Lower leg skin (tissue), 4 donors: ENCODE results near the gene TNIK. TPM values are rescaled to one million over a fixed set of nuclear protein-coding genes. Genes with fewer than 3 reads are reported as not detected.
"Not testable (repeated sequence)": the region's sequence is repeated elsewhere in the genome, so short reads cannot be mapped to it uniquely, and the experiment has no call there.

ENCODE experiments used
- DNase-seq, 2 donors: peaks; one replicate each; pipeline ENCODE4 v3.0.0-alpha.2; 2019; ENCODE audit warnings: low spot score in 2 of 2
- H3K4me3 ChIP-seq: fragments of 200-600 bp; sonication (generic); 2 replicates; pipeline ENCODE4 v1.5.1; 2017; ENCODE audit warnings: mild to moderate bottlenecking, low read depth; ENCODE audit not compliant: poor library complexity, severe bottlenecking
- POLR2A ChIP-seq, 2 donors: fragments of 450-650 bp; IDR thresholded peaks; one replicate each; pipeline ENCODE4 v1.6.1; 2016 to 2017; ENCODE audit warnings: antibody characterized with exemption in 2 of 2, mild to moderate bottlenecking in 1 of 2, moderate library complexity in 1 of 2
- WGBS, 2 donors: methylation state at CpG; one replicate each; pipeline ENCODE4 v1.1.5; 2018; 5-methylcytosine and 5-hydroxymethylcytosine counted together
- intact Hi-C: fragments of 100-400 bp; cut with DNase I; formaldehyde crosslinking; loops from one replicate; pipeline ENCODE4 v1.15.0; 2023; ENCODE audit warnings: low total_unique reads
- total RNA-seq, 4 donors: library from RNA; depleted of rRNA; stranded (reverse); fragments of >200 nt; gene quantifications; one replicate each; pipeline ENCODE4 v1.1.0, GENCODE V29; 2016
- TF ChIP-seq, protein P1 (sequence below), 3 donors: fragments of 450-650 bp; IDR thresholded peaks; one replicate each; pipeline ENCODE4 v1.5.1; 2016; ENCODE audit warnings: antibody characterized with exemption in 3 of 3, mild to moderate bottlenecking in 3 of 3, moderate library complexity in 2 of 3

TNIK gene
- total RNA-seq, 4 donors from 2014 or later: 0.72 to 4.7 (median 2.4) TPM

DNA sequence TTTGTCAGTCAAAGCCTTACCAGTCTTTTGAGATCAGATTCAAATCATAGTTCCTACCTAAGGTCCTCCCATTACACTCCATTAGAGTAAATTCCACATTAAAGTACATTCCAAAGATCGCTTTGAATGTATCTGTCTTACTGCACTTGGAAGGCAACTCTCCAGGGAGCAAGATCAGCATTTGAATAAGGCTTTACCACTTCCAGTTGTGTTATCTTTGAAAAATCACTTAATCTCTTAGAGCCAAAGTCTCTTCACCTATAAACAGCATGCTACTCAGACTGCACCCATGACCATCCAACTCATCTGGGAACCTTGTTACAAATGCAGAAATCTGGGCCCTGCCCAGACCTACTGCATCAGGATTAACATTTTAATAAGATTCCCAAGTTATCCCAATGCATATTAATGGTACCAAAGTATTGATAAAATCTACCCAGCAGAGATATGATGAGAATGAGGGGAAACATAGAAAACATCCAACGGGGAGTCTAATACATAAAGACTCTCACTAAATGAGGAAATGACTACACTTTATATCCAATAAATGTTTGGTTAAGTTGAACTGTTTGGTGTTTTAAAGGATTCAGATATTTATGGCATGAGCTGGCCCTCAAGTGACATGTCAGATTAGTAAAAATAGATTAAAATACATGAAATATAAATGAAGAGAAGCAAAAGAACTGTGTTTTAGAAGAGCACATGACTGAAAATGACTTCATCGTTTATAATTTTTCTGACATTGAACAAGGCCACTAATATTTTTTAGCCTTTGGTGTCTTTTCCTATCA, 75.9 kb downstream of the TNIK start:
- 87% methylated on average over 3 of the region's 3 CpGs for WGBS, 2 donors
- H3K4me3 ChIP-seq: no peak overlapping the region
- no peak for DNase-seq
- intact Hi-C loops: no loop called here
- TF ChIP-seq POLR2A (IDR thresholded peaks at IDR 0.05): no peak
- TF ChIP-seq, protein P1, sequence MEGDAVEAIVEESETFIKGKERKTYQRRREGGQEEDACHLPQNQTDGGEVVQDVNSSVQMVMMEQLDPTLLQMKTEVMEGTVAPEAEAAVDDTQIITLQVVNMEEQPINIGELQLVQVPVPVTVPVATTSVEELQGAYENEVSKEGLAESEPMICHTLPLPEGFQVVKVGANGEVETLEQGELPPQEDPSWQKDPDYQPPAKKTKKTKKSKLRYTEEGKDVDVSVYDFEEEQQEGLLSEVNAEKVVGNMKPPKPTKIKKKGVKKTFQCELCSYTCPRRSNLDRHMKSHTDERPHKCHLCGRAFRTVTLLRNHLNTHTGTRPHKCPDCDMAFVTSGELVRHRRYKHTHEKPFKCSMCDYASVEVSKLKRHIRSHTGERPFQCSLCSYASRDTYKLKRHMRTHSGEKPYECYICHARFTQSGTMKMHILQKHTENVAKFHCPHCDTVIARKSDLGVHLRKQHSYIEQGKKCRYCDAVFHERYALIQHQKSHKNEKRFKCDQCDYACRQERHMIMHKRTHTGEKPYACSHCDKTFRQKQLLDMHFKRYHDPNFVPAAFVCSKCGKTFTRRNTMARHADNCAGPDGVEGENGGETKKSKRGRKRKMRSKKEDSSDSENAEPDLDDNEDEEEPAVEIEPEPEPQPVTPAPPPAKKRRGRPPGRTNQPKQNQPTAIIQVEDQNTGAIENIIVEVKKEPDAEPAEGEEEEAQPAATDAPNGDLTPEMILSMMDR (IDR thresholded peaks at IDR 0.05): no peak

DNA sequence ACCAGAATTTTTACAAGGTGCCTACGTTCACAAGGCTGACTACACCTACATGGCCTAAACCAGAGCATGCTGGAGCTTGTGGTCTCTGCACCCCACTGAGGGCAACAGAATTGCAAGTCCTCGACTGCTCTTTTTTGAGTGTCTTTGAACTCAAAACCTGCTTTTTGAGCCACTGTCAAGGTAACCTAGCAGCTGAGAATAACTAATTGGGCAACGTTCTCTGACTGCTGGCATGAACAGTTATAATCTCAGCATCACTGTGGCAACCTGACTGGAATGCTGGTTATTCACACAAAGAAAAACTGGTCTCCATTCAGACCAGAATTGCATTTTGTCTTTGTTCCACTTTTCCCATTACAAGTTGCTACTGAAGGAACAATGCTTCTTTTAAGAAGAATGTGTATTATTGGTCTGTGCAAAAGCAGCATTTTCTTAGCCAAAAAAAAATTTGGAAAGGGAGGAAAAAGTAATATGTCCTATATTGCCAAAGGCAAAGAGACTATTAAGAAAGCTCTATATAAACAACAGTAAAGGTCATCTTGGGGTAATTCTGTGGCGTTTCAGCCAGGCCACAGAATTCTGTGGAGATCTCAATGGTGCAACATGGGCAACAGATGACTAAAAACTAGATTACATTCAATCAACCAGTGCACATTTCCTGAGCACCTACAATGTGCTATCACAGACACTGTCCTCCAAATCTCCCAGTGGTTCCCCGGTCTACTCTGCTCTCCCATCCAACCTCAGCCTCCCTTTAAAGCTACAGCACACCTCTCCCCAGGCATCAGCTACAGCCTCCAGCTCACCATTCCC, 76.8 kb downstream of the TNIK start:
- no peak for TF ChIP-seq POLR2A (IDR thresholded peaks at IDR 0.05)
- TF ChIP-seq, protein P1 (IDR thresholded peaks at IDR 0.05): no peak
- intact Hi-C loops: no loop called here
- WGBS, 2 donors: 56 to 66% methylated on average over 5 of the region's 5 CpGs
- DNase-seq: no peak
- H3K4me3 ChIP-seq: no peak overlapping the region

DNA sequence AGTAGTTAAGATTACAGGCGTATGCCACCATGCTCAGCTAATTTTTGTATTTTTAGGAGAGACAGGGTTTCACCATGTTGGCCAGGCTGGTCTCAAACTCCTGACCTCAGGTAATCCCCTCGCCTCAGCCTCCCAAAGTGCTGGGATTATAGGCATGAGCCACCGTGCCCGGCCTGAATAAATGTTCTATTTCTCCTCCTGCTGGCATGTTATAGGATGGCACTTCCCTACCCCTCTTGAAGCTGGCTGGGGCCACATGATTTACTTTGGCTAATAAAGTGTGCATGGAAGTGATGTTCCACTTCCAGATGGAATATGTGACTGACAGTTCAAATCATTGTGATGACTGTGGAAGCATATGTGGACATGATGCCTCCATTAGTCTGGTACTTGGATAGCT, 77.9 kb downstream of the TNIK start:
- DNase-seq, intact Hi-C loops, H3K4me3 ChIP-seq: not testable (repeated sequence)
- 94 to 95% methylated on average over 4 of the region's 4 CpGs for WGBS, 2 donors

DNA sequence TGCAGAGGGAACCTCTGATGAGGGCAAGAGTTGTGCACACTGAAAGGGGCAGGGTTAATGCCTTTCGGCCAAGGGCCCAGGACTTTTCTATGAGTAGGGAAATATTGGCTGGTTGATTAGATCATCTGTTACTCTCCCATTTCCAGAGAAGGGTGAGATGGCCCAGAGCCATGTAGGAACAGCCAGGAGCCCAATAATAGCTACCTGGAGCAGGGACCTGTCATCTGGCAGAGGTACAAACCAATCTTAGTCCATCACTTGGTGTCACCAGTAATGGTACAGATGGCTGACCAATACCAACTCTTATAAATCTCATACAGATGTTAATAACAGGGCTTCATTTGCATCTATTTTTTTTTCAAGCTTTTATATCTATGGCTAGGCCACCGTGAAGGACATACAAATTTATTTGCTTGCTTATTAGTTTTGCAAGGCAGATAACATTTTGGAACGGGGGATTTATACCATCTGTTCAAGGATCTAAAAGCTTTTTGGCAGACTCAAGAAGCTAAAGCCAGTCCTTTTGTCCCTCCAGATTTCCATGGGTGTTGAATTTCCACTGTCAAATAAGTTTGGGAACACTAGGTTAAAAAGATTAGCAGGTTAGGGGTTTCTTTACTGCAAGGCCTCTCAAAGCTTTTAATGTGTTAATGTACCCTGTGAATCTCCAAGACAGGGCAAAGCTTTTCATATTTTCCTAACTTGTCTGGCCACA, 79.3 kb downstream of the TNIK start:
- 56 to 78% methylated on average over 3 of the region's 3 CpGs for WGBS, 2 donors
- no peak overlapping the region for H3K4me3 ChIP-seq
- DNase-seq: no peak
- no peak for TF ChIP-seq POLR2A (IDR thresholded peaks at IDR 0.05)
- TF ChIP-seq, protein P1 (IDR thresholded peaks at IDR 0.05): no peak
- intact Hi-C loops: no loop called here

GRCh38 chr3:171379961-171380483, 80.2 kb downstream of the TNIK start:
- H3K4me3 ChIP-seq: no peak overlapping the region
- TF ChIP-seq, protein P1 (IDR thresholded peaks at IDR 0.05): no peak
- no peak for TF ChIP-seq POLR2A (IDR thresholded peaks at IDR 0.05)
- intact Hi-C loops: no loop called here
- DNase-seq: no peak
- WGBS, 2 donors: 73 to 76% methylated on average over 8 of the region's 8 CpGs
